Trophoblast cell (in vitro differentiated cells and primary cell): ENCODE data around the gene UBD.

Experiments
- DNase-seq, 2 donors: peaks; one replicate each; pipeline ENCODE4 v3.0.0-alpha.2; 2016
- H2AFZ ChIP-seq: 2 replicates; pipeline ENCODE4 v1.6.1; 2013; ENCODE audit warnings: low read length, moderate library complexity, mild to moderate bottlenecking; ENCODE audit not compliant: insufficient read depth, poor library complexity
- H2AK5ac ChIP-seq: 2 replicates; pipeline ENCODE4 v1.6.1; 2013; ENCODE audit warnings: mild to moderate bottlenecking, low read length
- H2BK120ac ChIP-seq: 2 replicates; pipeline ENCODE4 v1.6.1; 2013; ENCODE audit warnings: low read length, mild to moderate bottlenecking, moderate library complexity; ENCODE audit not compliant: insufficient read depth, poor library complexity
- H2BK12ac ChIP-seq: 2 replicates; pipeline ENCODE4 v1.6.1; 2013; ENCODE audit warnings: mild to moderate bottlenecking, low read length, moderate library complexity
- H2BK5ac ChIP-seq: 2 replicates; pipeline ENCODE4 v1.6.1; 2013; ENCODE audit warnings: low read length, low read depth, moderate library complexity, mild to moderate bottlenecking; ENCODE audit not compliant: poor library complexity
- H3K14ac ChIP-seq: 2 replicates; pipeline ENCODE4 v1.6.1; 2013; ENCODE audit warnings: mild to moderate bottlenecking, low read length
- H3K18ac ChIP-seq: 2 replicates; pipeline ENCODE4 v1.6.1; 2013; ENCODE audit warnings: mild to moderate bottlenecking, low read length
- H3K23ac ChIP-seq: 2 replicates; pipeline ENCODE4 v1.6.1; 2013; ENCODE audit warnings: low read length
- H3K27ac ChIP-seq: 2 replicates; pipeline ENCODE4 v1.5.1; 2013; ENCODE audit warnings: low read depth, mild to moderate bottlenecking, inconsistent platforms, low read length, moderate library complexity
- H3K27me3 ChIP-seq: 2 replicates; pipeline ENCODE4 v1.6.1; 2013; ENCODE audit warnings: inconsistent platforms, mild to moderate bottlenecking, low read length, moderate library complexity; ENCODE audit not compliant: insufficient read depth
- H3K36me3 ChIP-seq, 2 experiments: 1 replicate in 1 of 2; 2 replicates in 1 of 2; pipeline ENCODE4 v1.6.1; 2013; ENCODE audit warnings: low read length in 2 of 2, mild to moderate bottlenecking in 2 of 2, moderate library complexity in 1 of 2; ENCODE audit not compliant: insufficient read depth in 2 of 2, control insufficient read depth in 1 of 2
- H3K4ac ChIP-seq: 2 replicates; pipeline ENCODE4 v1.6.1; 2013; ENCODE audit warnings: low read depth, mild to moderate bottlenecking, low read length, moderate library complexity
- H3K4me1 ChIP-seq, 2 experiments: 1 replicate in 1 of 2; 2 replicates in 1 of 2; pipeline ENCODE4 v1.6.1; 2013; ENCODE audit warnings: low read length in 2 of 2, mild to moderate bottlenecking in 2 of 2, moderate library complexity in 1 of 2; ENCODE audit not compliant: insufficient read depth in 2 of 2, control insufficient read depth in 1 of 2
- H3K4me2 ChIP-seq: 2 replicates; pipeline ENCODE4 v1.6.1; 2013; ENCODE audit warnings: inconsistent platforms, mild to moderate bottlenecking, low read length, moderate library complexity
- H3K4me3 ChIP-seq: 2 replicates; pipeline ENCODE4 v1.5.1; 2013; ENCODE audit warnings: mild to moderate bottlenecking, low read depth, low read length, inconsistent platforms
- H3K79me1 ChIP-seq: one replicate; pipeline ENCODE4 v1.6.1; 2013; ENCODE audit warnings: low read length
- H3K79me2 ChIP-seq: 2 replicates; pipeline ENCODE4 v1.6.1; 2013; ENCODE audit warnings: low read length, mild to moderate bottlenecking; ENCODE audit not compliant: control insufficient read depth, insufficient read depth, poor library complexity
- H3K9ac ChIP-seq: 2 replicates; pipeline ENCODE4 v1.6.1; 2013; ENCODE audit warnings: mild to moderate bottlenecking, low read length
- H3K9me3 ChIP-seq: 2 replicates; pipeline ENCODE4 v1.6.1; 2013; ENCODE audit warnings: low read depth, mild to moderate bottlenecking, control low read depth, inconsistent platforms, low read length; ENCODE audit not compliant: insufficient read depth
- H4K12ac ChIP-seq: 2 replicates; pipeline ENCODE4 v1.6.1; 2013; ENCODE audit warnings: low read depth, mild to moderate bottlenecking, low read length, moderate library complexity
- H4K8ac ChIP-seq: 2 replicates; pipeline ENCODE4 v1.6.1; 2013; ENCODE audit warnings: low read depth, mild to moderate bottlenecking, low read length, moderate library complexity
- H4K91ac ChIP-seq: one replicate; pipeline ENCODE4 v1.6.1; 2013; ENCODE audit warnings: low read depth, mild to moderate bottlenecking, low read length, moderate library complexity
- WGBS: extraction: QIAGEN DNeasy Blood & Tissue Kit; methylation state at CpG from one replicate; pipeline ENCODE4 v1.1.7; 2013; ENCODE audit warnings: missing lambda C conversion rate; ENCODE audit not compliant: insufficient read length, insufficient coverage; ENCODE audit errors: extremely low coverage; 5-methylcytosine and 5-hydroxymethylcytosine counted together

Gene UBD

DNA sequence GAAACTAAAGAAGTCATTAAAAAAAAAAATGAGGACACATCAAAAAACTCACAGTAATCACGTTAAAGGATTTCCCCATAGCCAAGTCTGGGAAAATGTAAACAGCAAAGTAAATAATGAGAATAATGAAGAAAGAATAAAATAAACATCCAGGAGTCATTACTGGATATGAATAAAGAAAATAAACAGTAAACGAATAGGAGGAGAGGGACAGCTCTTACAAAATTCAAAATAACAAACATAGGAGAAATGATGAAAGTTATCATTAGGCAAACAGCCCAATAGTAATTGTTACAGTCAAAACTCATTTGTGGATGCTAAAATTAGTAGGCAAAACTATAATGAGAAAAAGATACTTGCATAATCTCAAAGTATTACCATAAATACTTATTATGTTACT, 8.0 kb upstream of the UBD start:
- no peak overlapping the region for H2BK120ac ChIP-seq
- H3K79me1 ChIP-seq = no peaks in the 10 kb centered on the region
- no peak overlapping the region for H3K27ac ChIP-seq
- H3K4ac ChIP-seq = no peak overlapping the region
- H4K91ac ChIP-seq = no peak overlapping the region
- no peaks in the 10 kb centered on the region for H3K36me3 ChIP-seq
- H3K23ac ChIP-seq = no peak overlapping the region
- no peak overlapping the region for H3K4me2 ChIP-seq
- H3K27me3 ChIP-seq = no peaks in the 10 kb centered on the region
- no CpG with 5 or more reads among the region's 2 CpGs for WGBS
- H3K4me3 ChIP-seq = no peak overlapping the region
- no peak overlapping the region for H3K14ac ChIP-seq
- H3K4me1 ChIP-seq = no peaks in the 10 kb centered on the region
- no peak for DNase-seq
- H3K9me3 ChIP-seq = no peaks in the 10 kb centered on the region
- no peak overlapping the region for H4K12ac ChIP-seq
- no peak overlapping the region for H2BK12ac ChIP-seq
- H3K79me2 ChIP-seq = no peaks in the 10 kb centered on the region
- H3K9ac ChIP-seq = no peak overlapping the region
- no peak overlapping the region for H4K8ac ChIP-seq
- H3K18ac ChIP-seq = no peak overlapping the region
- no peak overlapping the region for H2AK5ac ChIP-seq
- no peak overlapping the region for H2BK5ac ChIP-seq
- H2AFZ ChIP-seq = no peak overlapping the region

DNA sequence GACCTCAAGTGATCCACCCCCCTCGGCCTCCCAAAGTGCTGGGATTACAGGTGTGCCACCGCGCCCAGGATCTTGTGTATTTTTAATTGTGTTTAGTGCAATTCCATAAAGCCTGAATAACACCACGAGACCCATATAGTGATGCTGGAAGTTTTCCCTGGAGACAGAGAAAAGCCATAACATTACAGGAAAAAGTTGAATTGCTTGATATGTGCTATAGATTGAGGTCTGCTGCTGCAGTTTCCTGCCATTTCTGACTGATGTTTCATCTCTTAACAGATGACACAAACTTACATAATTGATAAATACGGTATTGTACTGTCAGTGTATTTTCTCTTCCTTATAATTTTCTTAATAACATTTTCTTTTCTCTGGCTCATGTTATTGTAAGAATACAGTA, 7.3 kb upstream of the UBD start:
- Histone ChIP-seq H4K8ac (no peak overlapping the region), H2BK120ac (no peak overlapping the region), H3K27ac (no peak overlapping the region), H3K23ac (no peak overlapping the region), H2AK5ac (no peak overlapping the region), H2BK5ac (no peak overlapping the region), H2AFZ (no peak overlapping the region), H3K4ac (no peak overlapping the region), H3K4me3 (no peak overlapping the region), H3K4me1 (no peaks in the 10 kb centered on the region), H3K14ac (no peak overlapping the region), H3K9me3 (no peaks in the 10 kb centered on the region), H3K27me3 (no peaks in the 10 kb centered on the region), H3K18ac (no peak overlapping the region), H4K12ac (no peak overlapping the region), H3K4me2 (no peak overlapping the region), H3K36me3 (no peaks in the 10 kb centered on the region), H4K91ac (no peak overlapping the region), H3K9ac (no peak overlapping the region), H2BK12ac (no peak overlapping the region), H3K79me2 (no peaks in the 10 kb centered on the region), H3K79me1 (no peaks in the 10 kb centered on the region)
- DNase-seq = no peak
- no CpG with 5 or more reads among the region's 5 CpGs for WGBS

DNA sequence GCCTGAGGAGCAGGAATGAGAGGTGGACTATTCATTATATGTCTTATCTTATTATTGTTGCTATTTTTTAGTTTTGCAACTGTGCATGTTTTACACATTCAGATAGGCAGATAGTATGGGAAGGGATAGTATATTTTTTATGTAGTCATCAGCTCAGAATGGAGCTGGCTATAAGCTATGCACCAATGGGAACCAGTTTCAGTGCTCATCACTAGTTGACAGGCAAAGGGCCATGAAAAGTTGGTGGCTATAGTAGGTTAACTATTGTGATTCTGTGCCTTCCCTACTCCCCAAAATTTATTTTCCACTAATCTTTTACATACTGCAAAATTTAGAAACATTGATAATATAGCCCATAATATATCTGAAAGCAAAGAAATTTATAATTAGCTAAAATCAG, 5.3 kb upstream of the UBD start:
- Histone ChIP-seq H2BK5ac (no peak overlapping the region), H3K79me1 (no peaks in the 10 kb centered on the region), H2BK12ac (no peak overlapping the region), H3K23ac (no peak overlapping the region), H3K4me1 (no peaks in the 10 kb centered on the region), H2AK5ac (no peak overlapping the region), H4K91ac (no peak overlapping the region), H3K4me2 (no peak overlapping the region), H3K27ac (no peak overlapping the region), H3K27me3 (no peaks in the 10 kb centered on the region), H3K18ac (no peak overlapping the region), H4K8ac (no peak overlapping the region), H3K9me3 (no peaks in the 10 kb centered on the region), H2BK120ac (no peak overlapping the region), H3K4ac (no peak overlapping the region), H3K79me2 (no peaks in the 10 kb centered on the region), H4K12ac (no peak overlapping the region), H3K14ac (no peak overlapping the region), H2AFZ (no peak overlapping the region), H3K9ac (no peak overlapping the region), H3K4me3 (no peak overlapping the region), H3K36me3 (no peaks in the 10 kb centered on the region)
- no peak for DNase-seq

DNA sequence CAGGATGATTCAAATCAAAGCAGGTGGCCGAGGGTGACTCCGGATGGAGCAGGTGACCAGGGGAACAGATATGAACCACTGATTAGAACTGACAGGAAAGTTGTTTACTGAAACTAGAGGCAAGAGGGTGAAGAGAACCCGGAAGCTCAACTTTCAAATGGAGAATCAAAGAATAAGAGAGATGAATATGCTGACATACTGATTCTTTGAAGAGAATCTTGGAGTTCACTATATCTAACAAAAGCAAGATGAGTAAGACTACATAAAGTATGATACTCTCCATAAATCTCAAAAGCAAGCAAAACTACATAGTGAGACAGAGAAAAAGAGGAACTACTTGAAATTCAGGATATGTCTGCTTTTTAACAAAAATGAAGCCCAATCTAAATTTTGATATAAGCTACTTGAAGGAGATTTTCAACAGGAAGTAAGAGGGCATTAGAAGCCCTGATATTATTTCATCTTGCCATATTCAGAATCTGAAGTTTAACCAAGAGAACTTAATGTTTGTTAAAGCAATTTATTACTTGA, 4.0 kb upstream of the UBD start:
- H3K4me2 ChIP-seq = no peak overlapping the region
- no peak overlapping the region for H3K14ac ChIP-seq
- no peak overlapping the region for H2BK120ac ChIP-seq
- no peaks in the 10 kb centered on the region for H3K27me3 ChIP-seq
- H3K9me3 ChIP-seq = peaks cover under 1% of the 10 kb centered on the region
- H3K4me3 ChIP-seq = no peak overlapping the region
- no CpG with 5 or more reads among the region's 3 CpGs for WGBS
- no peaks in the 10 kb centered on the region for H3K4me1 ChIP-seq
- no peak overlapping the region for H3K18ac ChIP-seq
- H4K12ac ChIP-seq = no peak overlapping the region
- H4K91ac ChIP-seq = no peak overlapping the region
- no peaks in the 10 kb centered on the region for H3K79me2 ChIP-seq
- H3K36me3 ChIP-seq = no peaks in the 10 kb centered on the region
- no peak overlapping the region for H2AK5ac ChIP-seq
- no peak overlapping the region for H4K8ac ChIP-seq
- H3K23ac ChIP-seq = no peak overlapping the region
- no peaks in the 10 kb centered on the region for H3K79me1 ChIP-seq
- H3K9ac ChIP-seq = no peak overlapping the region
- no peak overlapping the region for H2BK12ac ChIP-seq
- no peak overlapping the region for H3K27ac ChIP-seq
- DNase-seq = no peak
- no peak overlapping the region for H2BK5ac ChIP-seq
- H2AFZ ChIP-seq = no peak overlapping the region
- no peak overlapping the region for H3K4ac ChIP-seq
